SKM-1 (cell line): Measurements from ENCODE around the gene SLC6A19.

Experiments used
- DNase-seq: peaks from one replicate; lab custom pipeline; 2025; ENCODE audit not compliant: unreplicated experiment; lab: John Stamatoyannopoulos, UW

SLC6A19 gene

DNA sequence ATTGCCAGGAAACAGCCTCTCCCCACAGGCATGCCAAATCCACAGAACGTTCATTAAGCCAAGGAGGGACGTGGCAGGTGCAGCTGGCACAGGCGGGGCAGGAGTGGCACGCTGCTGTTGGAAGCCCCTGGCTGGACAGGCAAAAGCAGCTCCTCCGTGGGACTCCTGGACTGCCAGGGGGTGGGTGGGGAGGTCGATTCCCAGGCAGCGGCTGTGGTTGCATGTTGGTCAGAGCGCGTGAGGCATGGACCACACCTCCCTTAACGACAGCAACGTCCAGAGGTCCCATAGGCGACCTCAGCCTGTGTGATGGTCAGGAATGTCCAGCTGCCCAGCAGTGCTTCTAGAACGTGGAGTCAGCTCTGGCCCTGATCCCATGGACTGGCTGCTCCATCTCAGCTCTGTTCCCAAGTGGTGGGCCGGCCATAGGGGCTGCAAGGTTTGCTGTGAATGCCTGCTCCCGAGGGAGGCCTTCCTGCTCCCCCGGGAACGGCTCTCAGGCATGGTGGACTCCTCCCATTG lies 6.9 kb downstream of the SLC6A19 start:
- no peak for DNase-seq

- DNase-seq, result no peak
Measured at GRCh38 chr5:1208743-1209488, 7.5 kb downstream of the SLC6A19 start.

GRCh38 chr5:1209489-1209852 lies 8.1 kb downstream of the SLC6A19 start:
- no peak for DNase-seq

- DNase-seq, result no peak
Measured at GRCh38 chr5:1209896-1210776, 8.7 kb downstream of the SLC6A19 start.

DNA sequence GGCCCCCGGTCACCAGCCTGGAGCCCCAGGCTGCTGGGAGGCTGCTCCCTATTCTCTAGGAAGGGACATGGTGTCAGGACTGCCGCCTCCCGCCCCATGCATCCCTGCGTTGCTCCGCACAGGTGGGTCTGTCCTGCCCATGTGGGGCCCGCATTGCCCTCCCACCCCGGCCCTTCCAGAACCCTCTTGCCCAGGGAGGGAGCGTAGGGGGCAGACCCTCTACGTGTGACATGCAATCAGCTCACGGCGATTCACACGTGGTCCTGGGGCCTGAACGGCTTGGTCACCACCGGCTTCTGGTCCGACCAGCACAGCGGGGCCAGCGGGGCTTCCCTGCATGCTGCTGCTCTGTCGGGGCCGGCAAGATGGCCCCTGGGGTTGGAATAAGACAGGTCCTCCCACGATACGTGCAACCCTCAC lies 9.4 kb downstream of the SLC6A19 start:
- DNase-seq, result no peak

- DNase-seq, result no peak
Measured at GRCh38 chr5:1211701-1212100, 10.3 kb downstream of the SLC6A19 start.

DNA sequence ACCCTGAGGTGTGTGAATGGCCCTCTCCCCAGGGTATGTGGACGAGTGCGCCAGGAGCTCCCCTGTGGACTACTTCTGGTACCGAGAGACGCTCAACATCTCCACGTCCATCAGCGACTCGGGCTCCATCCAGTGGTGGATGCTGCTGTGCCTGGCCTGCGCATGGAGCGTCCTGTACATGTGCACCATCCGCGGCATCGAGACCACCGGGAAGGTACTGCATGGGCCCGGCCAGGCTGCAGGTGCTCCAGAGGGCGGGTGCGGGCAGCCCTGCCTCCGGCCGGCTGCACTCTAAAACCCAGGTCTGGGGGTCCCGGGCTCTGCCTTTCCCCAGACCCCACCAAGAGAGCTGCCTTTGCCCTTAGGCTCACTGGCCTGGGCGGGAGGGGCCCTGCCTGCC lies 10.9 kb downstream of the SLC6A19 start:
- no peak for DNase-seq

DNA sequence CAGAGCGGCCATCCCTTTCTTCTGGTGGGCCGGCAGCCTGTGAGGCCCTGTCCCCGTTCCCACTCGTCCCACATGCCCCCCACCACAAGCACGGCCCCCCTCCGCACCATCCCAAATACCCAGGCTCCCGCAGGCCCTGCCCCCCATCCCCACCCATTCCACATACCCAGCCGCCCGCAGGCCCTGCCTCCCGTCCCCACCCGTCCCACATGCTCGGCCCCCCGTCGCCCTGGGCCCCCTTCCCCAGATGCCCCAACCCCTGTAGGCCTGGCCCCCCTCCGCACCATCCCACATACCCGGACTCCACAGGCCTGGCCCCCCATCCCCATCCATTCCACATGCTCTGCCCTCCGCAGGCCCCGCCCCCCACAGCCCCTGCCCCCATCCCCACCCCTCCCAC lies 11.5 kb downstream of the SLC6A19 start:
- DNase-seq, result no peak

GRCh38 chr5:1213508-1214162 lies 12.2 kb downstream of the SLC6A19 start:
- DNase-seq, result no peak

- no peak for DNase-seq
Measured at GRCh38 chr5:1214163-1214935, 13.0 kb downstream of the SLC6A19 start.

GRCh38 chr5:1214936-1215220 lies 13.5 kb downstream of the SLC6A19 start:
- DNase-seq, result no peak

DNA sequence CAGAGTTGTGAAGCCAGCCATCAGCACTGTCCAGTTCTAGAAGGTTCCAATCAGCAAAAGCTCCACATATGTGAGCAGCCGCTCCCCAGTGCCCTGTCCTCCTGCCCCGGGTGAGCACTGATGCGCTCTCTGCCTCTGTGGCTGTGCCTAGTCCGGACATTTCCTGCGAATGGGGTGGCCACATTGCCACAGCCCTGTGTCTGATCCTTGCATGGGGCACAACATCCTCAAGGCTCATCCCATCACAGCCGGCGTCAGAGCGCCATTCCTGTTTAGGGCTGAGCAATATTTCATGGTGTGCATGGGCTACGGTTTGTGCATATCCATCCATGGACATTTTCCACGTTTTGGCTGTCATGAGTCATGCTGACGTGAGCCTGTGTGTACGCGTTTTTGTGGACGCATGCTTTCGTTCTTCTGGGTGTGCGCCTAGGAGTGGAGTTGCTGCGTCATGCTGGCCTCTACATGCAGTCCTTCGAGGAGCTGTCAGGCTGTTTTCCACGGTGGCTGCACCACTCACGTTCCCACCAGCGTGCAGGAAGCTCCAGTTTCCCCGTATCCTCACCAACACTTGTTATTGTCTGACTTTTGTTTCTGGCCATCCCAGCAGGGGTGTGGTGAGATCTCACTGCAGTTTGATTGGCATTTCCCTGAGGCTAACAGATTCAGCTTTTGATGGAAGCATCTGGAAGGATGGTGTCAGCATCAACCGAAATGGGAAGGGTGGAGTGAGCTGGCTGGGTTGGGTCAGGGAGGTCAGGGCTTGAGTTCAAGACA lies 14.1 kb downstream of the SLC6A19 start:
- DNase-seq, result no peak

DNA sequence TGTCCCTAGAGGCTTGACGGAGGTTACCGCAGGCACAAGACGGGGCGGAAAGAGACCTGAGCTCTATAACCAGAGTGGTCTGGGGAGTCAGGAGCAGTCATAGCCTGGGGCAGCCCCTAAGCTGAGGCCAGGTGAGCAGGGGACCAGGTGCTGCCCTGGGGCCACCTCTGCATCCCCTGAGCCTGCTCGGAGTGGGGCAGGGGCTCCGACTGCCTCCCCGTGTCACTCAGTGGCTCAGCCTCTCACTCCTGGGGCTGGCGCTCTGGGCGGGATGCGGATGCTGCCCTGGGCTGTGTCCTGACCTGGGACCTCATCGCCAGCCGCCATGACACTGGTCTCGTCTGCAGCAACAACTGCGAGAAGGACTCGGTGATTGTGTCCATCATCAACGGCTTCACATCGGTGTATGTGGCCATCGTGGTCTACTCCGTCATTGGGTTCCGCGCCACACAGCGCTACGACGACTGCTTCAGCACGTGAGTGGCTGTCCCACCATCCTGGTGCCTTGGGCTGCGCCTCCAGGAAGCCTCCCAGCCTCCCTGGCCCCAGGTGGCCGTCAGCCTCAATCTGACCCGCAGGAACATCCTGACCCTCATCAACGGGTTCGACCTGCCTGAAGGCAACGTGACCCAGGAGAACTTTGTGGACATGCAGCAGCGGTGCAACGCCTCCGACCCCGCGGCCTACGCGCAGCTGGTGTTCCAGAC lies 15.0 kb downstream of the SLC6A19 start:
- DNase-seq, result no peak

DNA sequence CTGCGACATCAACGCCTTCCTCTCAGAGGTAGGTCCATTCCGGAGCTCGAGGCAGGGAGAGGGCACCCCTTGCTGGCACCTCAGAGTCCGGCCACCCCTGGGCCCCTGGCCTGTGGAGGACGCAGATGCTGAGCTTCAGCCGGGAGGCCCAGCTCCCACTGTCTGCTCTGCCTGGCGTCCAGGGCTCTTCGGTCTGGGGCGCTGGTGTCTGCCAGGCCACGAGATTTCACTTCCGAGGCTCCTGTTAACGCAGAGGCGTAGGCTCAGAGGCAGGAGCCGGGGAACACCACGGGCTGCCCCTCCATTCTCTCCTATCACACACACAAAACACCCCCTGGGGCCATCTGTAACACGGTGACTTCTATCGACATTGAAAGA lies 15.5 kb downstream of the SLC6A19 start:
- no peak for DNase-seq

GRCh38 chr5:1217596-1218206 lies 16.3 kb downstream of the SLC6A19 start:
- no peak for DNase-seq

GRCh38 chr5:1218351-1219080 lies 17.1 kb downstream of the SLC6A19 start:
- no peak for DNase-seq

GRCh38 chr5:1219098-1219767 lies 17.8 kb downstream of the SLC6A19 start:
- DNase-seq, result no peak

- DNase-seq, result no peak
Measured at GRCh38 chr5:1219768-1220100, 18.3 kb downstream of the SLC6A19 start.
